DMS53 treated with DMSO at 0.1 percent for 48 hours (cell line): Measurements from ENCODE around the gene ALDH8A1.

ENCODE experiments used
- DNase-seq: peaks from one replicate; lab custom pipeline; 2025; ENCODE audit not compliant: unreplicated experiment; lab: John Stamatoyannopoulos, UW

The ALDH8A1 gene, protein sequence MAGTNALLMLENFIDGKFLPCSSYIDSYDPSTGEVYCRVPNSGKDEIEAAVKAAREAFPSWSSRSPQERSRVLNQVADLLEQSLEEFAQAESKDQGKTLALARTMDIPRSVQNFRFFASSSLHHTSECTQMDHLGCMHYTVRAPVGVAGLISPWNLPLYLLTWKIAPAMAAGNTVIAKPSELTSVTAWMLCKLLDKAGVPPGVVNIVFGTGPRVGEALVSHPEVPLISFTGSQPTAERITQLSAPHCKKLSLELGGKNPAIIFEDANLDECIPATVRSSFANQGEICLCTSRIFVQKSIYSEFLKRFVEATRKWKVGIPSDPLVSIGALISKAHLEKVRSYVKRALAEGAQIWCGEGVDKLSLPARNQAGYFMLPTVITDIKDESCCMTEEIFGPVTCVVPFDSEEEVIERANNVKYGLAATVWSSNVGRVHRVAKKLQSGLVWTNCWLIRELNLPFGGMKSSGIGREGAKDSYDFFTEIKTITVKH

DNA sequence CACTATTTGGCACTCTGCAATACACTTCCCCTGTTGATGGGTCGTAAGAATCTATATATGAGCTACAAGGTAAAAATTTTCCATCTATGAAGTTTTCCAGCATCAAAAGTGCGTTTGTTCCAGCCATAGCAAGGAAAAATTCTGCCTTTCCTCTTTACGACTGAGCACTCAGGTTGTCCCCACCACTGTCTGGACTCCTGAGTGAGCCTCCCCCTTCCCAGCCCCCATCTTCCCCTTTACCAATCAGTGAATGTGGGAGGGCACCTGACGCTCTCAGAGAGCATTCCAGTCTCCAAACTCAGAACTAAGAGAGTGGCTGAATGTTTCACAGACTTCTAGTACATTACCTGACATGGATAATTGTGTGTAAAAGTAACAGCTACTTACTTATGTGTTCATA is at the start of gene ALDH8A1:
Gene ALDH8A1 (minus strand): TSS at position 175 of the 400 bp plus-strand sequence. CDS start 48 bp downstream, at position 127.
- DNase-seq = no peak

DNA sequence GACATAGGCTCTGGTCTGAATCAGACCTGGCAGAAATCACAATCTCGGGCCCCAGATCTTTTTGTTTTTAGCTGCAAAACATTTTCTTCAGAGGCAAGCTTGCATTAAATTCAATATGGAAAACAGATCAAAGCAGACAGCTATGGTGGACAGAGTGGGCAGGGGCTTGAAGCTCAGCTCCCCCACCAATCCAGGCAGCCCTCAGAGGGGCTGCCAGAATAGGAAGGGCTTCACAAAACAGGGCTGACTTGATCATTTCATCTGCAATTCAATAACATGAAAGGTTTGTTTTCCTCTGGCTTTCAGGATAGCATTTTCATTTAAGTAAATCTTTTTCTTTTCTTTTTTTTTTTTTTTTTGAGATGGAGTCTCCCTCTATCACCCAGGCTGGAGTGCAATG is 49.2 kb upstream of the ALDH8A1 start:
- no peak for DNase-seq

DNA sequence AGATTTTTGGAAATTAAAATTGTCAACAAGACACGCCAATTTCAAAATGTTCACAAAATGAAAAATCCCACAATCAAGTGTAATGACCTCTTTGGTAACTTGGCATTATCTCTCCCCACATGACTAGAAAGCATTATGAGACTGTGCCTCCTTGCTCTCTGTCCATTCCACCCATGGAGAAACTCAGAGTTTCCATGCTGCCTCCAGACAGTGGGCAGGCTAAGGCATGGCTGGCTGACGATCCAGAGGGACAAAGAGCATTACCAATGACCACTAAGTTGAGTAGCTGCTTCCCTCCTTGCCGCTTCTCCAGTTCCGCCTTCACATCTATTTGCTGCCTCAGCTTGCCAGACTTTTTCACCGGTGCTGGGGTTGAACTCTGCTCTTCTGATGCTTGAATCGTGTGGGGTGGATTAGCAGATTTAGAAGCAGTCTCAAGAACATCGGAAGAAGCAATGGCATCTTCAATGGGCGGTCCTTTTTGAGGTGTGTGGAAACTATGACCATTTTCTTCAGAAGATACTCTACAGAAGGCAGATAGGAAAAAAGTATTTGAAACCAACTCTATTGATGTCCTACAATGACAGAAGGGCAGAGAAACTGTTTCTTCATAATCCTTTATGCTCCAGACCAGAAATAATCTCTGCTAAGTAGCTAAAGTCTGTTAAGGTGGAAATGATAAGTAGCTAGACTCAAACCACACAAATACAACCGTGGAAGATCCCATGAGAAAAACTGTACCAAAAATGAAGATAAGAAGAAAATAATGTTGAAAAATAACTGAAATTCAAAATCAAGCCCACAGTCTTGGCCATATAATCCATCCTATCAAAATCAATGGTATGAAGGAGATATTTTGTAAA is 47.5 kb upstream of the ALDH8A1 start:
- DNase-seq = no peak

DNA sequence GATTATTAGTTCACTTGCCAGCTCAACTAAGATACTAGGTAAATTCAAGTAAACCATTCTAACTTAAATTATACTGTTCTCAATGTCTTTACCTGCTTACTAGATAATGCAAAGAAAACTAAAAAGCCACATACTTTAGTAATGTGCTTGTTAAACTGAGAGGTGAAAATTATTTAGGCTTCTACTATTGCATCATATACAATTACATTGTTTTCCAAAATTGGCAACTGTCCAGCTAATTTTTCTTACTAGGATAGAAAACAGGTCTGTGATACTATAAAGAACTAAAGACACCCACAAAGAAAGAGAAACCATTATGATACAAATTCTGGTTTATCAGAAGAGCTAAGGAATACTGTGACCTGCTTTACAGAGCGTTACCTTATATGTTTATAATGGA is 45.6 kb upstream of the ALDH8A1 start:
- DNase-seq = no peak

DNA sequence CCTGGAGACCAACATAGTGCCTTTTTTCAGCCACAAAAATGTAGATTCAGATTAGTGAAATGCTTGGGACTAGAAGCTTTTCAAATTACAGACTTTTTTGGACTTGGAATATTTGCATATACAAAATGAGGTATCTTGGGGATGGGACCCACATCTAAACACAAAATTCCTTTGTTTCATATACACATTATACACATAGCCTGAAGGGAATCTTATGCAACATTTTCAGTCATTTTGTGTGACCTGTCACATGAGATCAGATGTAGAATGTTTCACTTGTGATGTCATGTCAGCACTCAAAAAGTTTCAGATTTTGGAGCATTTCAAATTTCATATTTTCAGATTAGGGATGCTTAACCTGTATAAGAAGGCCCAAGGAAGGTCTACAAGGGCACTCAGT is 44.5 kb upstream of the ALDH8A1 start:
- no peak for DNase-seq

DNA sequence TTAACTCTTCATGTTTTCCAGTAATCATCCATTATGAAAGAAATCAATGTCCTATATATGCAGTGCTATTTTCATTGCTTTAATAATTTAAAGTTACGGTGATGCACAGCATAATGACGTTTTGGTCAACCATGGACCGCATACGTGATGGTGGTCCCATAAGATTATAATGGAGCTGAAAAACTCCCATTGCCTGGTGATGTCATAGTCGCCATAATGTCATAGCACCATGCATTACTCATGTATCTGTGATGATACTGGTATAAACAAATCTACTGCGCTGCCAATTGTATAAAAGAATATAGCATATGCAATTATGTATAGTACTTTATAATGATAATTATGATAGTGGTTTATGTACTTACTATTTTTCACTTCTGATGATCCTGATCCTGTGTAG is 42.3 kb upstream of the ALDH8A1 start:
- DNase-seq = no peak

DNA sequence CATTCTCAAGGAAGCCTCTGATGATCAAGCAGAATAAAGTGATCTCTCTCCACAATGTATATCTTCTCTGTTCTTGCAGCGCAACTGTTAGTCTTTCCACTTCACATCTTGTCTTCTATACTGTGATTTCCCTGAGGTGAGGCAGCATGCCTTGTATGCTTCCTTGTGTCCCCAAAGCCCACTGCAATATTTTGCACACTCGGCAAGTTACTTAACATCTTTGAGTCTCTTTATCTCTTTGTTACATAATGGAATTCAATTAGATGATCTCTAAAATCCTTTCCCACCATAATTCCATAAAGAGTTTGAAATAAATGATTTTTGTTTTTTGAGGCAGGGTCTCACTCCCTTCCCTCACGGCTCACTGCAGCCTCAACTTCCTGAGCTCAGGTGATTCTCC is 40.4 kb upstream of the ALDH8A1 start:
- no peak for DNase-seq

DNA sequence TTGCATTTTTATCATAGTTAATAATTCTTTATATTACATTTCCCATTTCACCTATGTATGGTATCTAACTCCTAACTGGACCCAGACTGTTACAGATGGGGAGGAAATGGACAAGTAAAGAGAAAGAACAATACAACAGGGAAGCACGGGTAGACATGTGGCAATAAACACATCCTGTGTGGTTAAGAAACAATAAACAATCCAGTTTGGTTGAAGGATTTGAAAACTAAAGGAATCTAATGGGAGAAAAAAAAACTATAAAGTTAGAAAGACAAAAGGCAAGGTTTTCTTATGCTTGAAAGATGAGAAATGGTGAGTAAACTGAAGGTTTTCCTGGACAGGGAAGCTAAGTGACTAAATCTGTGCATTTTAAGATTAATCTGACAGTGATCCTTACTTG is 34.9 kb upstream of the ALDH8A1 start:
- no peak for DNase-seq

DNA sequence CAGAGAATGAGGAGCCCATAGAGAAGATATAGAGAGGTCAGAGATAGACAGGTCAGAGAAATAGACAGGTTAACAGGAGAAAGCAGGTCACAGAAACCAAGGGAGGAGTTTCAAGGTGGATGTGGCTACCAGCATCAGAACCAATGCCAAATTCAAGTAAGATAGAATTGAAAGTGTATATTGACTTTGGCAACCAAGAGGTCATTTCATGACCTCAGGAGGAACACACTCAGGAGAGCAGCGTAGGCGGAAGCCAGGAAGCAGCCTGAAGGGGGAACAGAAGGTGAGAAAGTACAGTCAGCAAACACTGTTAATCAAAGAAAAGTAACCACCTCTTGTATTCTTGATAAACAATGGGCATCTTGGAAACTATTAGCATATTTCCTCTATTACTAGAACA is 33.9 kb upstream of the ALDH8A1 start:
- no peak for DNase-seq

DNA sequence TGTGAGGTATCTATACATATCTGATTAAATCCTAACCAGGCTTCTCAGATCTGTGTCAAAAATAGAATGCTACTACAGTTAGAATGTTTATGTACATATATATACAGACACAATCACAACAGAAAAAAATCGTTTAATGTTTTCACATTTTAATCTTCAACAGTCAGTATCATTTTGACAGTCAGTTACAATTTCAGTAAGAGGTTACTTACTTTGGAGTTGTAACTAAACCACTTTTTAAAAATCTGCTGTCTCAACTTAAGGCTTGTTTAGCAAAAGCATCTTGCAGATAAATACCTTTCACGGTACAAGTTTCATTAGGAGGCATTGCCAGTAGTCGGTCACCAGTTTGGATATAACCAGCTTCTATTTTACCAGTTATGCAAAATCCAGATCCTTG is 32.3 kb upstream of the ALDH8A1 start:
- no peak for DNase-seq

DNA sequence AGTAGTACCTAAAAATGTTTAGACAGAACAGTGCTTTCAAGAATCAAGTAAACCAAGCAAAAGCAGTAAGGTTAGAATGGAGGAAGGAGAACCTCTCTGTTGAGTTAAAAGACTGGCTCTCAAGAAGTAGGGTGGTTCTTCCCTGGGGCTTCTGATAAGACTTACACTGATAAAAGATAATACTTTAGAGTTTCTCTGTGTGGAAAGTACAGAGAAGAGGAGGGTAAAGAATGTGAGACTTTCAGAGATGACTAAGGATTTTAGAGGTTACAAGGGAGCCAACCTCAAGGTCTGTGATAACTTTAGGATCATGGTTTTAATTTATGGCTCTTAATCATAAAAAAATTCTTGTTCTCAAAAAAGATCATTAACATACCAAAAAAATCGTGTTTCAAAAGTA is 30.9 kb upstream of the ALDH8A1 start:
- DNase-seq = no peak

DNA sequence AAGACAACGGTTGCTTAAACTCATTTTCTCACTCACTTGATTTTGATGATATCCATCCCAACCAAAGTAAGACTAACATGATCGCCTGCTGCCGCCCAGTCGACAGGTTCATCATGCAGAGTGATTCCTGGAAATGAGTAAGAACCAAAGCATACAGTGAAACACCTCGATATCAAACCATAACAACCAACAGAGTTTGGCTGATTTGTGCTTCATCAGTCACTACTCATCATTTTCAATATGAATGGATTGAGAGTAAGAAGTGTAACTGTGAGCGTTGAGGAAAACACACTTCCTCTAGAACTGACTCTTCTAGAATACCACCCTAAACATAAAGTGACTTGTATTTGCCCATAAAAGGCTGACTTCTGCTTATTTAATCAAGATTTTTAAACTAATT is 29.2 kb upstream of the ALDH8A1 start:
- DNase-seq = no peak

DNA sequence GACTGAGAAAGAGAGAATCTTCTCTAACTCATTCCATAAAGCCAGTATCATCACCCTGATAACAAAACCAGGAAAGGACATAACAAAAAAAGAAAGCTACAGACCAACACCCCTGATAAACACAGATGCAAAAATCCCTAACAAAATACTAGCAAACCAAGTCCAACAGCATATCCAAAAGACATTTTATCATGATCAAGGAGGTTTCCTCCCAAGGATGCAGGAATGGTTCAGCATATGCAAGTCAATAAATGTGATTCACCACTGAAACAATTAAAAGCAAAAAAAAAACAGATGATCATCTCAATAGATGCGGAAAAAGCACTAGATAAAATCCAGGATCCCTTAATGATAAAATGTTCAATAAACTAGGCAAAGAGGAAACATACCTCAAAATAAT is 24.5 kb upstream of the ALDH8A1 start:
- no peak for DNase-seq

DNA sequence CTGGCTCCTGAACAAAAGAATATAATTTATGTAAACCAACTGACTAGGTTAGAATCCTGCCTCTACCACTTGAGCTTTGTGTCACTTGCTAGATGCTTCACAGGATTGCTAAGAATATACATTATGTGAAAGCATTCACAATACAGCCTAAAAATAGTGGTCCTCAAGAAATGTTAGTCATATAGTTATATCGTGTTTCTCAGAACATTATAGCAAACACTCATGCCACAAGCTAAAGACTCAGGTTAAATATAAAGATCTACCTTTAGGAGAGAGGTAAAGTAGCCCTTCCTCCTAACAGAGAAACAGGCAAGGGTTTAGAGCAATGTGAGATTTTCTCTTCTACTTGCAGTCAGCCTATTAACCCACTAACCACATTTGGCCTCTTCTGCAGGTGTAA is 17.8 kb upstream of the ALDH8A1 start:
- DNase-seq = no peak

DNA sequence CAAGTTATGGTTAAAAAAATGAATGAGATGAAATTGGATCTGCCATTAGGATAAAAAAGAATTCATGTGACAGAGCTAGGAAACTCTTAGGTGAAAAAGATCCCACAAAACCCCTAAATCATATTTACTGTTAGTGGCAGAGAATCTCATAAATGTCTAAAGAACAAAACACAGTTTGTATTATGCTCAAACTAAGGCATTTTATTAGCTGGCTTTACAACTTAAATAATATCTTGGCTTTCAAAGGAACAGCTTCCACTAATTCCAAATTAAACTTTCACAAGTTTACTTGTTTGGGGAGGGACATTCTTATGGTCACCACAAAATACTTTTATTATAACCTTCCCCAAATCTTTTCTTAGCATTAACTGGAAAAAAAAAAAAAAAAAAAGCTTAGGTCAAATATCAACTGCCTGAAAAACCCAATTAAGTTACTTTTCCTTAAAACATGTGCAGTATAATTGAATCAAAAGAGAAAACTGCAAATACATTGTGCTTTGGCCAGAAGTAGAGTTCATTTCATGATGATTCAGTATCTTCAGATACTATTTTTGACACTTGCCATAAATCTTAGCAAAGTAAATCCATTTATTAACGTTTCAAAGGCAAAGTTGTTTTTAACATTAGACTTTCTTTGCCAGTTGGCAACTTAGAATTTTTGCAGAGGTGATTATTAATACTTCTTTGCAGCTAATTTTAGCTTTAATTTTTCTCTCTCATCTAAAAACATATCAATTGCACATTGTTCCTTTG is 14.7 kb upstream of the ALDH8A1 start:
- DNase-seq = no peak

DNA sequence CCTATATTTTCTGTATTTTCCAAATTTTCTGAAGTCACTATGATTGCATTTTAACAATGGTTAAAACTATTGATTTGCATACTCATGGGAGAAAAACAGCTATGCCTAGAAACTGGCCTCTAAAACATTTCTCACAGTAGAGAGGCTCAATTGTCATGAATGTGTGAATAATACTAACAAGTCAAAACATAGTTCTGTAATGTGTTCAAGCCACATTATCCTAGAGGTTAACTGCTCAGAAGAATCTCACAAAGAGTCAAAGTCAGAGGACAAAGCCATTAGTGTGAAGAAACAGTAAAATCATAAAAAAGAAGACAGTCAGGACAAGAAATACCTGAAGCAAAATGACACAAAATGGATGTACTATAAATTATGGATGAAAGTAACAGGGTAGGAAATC is 12.5 kb upstream of the ALDH8A1 start:
- no peak for DNase-seq

DNA sequence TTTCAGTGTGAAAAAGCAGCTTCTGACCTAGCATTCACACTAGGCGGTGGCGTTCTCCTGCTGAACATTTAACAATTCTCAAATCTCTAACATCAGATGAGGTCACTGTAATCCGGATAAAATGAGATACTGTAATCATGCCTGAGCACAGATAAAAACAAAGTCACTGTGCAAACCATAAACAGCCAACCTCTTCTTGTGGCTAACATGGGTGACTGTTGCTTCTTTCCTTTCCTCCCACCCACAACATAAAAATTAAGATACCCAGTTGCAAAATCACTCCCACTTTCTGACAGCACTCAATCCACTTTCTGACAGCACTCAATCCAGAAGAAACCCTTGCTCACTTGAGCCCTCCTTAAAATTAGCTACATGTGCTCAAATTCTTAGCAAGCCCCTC is 11.5 kb upstream of the ALDH8A1 start:
- DNase-seq = no peak

DNA sequence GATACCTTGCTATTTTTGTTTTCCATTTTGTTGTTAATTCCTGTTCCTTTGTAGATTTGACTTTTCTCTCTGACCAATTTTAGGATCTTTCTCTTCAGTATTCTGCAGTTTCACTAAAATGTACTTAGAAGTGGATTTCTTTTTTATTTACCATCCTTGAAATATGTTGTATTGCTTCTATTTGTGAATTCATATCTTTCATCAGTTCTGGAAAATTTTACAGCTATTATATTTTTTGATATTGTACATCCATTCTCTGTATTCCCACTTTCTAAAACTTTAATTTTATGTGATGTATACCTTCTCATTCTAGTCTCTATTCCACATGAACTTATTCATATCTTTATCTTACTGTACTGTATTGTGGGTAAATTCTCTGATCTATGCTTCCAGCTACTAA is 9.7 kb upstream of the ALDH8A1 start:
- DNase-seq = no peak

DNA sequence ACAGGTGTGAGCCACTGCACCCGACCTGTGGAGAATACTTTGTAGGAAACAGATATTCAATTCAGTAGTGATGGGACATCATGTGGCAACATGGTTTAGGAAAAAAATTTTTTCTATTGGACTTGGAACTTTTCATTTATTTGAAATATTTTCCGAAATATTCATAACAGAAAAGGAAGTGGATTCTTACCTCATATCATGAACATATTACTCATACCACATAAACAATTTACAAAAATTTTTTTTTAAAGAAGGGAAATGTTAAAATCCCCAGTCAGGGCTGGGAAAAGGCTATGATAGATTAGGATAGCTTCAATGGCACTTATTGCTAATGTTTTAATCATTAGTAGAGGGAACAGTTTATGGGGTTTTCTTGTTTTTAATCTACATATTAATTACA is 6.8 kb upstream of the ALDH8A1 start:
- no peak for DNase-seq

DNA sequence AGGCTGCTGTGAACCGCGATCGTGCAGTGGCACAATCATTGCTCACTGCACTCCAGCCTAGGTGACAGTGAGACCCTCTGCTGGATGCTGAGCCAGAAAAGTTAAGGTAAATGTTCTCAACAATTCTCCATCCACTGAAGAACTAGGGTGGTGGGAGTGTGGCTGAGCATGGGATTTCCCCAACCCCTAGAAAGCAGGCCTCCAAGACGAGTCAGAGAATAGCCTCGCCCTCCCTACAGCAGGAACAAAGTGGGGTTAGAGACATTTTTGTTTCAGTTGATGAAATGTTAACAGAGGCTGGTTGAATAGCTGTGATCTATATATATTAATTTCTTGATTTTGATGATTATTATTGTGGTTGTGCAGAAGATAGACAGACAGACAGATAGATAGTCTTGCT is 6.1 kb upstream of the ALDH8A1 start:
- DNase-seq = no peak

DNA sequence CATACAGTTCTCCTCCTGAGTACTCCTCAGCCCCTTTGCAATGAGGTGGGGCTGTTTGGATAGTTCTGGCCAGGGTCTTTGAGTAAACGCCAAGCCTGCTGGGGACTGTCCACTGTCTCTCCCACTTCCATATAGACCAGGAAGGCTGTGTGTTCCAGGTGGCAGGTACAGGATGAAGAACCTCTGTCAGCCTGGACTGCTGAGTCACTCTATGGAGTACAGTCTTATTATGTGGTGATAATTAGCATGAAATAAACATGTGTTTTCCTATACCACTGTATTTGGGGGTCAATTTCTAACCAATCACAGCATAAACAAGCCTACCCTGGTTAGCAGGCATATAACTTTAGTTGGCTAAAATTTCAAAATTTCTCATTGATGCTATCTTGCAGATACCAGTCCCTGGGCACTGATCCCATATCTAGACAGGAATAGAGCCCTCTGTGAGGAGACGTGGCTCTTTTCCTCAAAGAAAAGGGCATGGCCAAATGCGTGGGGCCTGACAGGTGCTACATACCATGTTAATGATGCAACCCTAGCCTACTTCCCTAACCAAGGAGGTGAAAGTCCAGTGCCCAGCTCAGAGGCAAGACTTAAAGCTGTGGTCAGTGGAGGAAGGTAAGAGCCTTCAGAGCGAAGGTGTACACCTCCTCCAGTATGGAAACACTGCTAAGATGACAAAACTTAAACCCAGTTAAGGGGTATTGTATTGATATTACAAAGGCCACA is 4.5 kb upstream of the ALDH8A1 start:
- DNase-seq = no peak
